Tibial artery (tissue), 4 donors: ENCODE results near the gene TIPRL.
"Not testable (repeated sequence)": the region's sequence is repeated elsewhere in the genome, so short reads cannot be mapped to it uniquely, and the experiment has no call there.

Experiments
- DNase-seq, 2 donors: peaks; one replicate each; pipeline ENCODE4 v3.0.0-alpha.2; 2019
- H3K27ac ChIP-seq, 2 donors: fragments of 200-600 bp; sonication (generic) in 1 of 2; 1 replicate in 1 of 2; 2 replicates in 1 of 2; pipeline ENCODE4 v1.5.1; 2018 to 2019; ENCODE audit warnings: mild to moderate bottlenecking in 1 of 2
- H3K27me3 ChIP-seq, 2 donors: fragments of 200-600 bp; sonication (generic) in 1 of 2; one replicate each; pipeline versions ENCODE4 v1.5.1 to v1.6.0; 2016 to 2019
- H3K36me3 ChIP-seq, 3 donors: fragments of 200-600 bp; sonication (generic) in 2 of 3; one replicate each; pipeline ENCODE4 v1.5.1; 2016 to 2019; ENCODE audit warnings: mild to moderate bottlenecking in 2 of 3
- H3K4me1 ChIP-seq, 4 donors: fragments of 200-600 bp; sonication (generic) in 2 of 4; 1 replicate in 3 of 4; 2 replicates in 1 of 4; pipeline ENCODE4 v1.5.1; 2016 to 2019
- H3K4me3 ChIP-seq, 2 donors: fragments of 200-600 bp; sonication (generic) in 1 of 2; 1 replicate in 1 of 2; 2 replicates in 1 of 2; pipeline ENCODE4 v1.5.1; 2018 to 2019; ENCODE audit warnings: mild to moderate bottlenecking in 2 of 2
- H3K9me3 ChIP-seq, 3 donors: fragments of 200-600 bp; sonication (generic) in 1 of 3; one replicate each; pipeline ENCODE4 v1.5.1; 2016 to 2019
- intact Hi-C: fragments of 100-400 bp; cut with DNase I; formaldehyde crosslinking; loops from one replicate; pipeline ENCODE4 v1.15.0; 2023; ENCODE audit warnings: low total_unique reads
- TF ChIP-seq, protein P1 (sequence below), 2 experiments: fragments of 200-600 bp in 1 of 2; fragments of 450-650 bp in 1 of 2; IDR thresholded peaks; one replicate each; pipeline ENCODE4 v1.5.1; 2017 to 2019; ENCODE audit warnings: antibody characterized with exemption in 2 of 2, mild to moderate bottlenecking in 1 of 2, moderate library complexity in 1 of 2

TIPRL gene

DNA sequence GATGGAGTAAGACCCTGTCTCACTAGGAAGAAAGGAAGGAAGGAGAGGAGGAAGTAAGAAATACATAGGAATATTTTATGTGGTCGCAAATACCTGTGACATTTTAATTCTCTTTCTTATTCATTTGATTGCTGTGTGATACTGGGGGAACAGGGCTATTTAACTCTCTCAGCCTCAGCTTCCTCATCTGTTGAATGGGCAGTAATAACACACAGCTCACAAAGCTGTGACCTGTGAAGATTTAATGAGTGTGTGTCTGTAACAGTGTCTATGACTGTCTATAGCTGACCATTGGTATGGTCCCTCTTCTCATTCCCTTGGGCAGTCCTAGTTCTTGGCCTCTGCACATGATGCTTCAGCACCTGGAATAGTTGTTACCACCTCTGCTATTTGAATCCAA lies 28.5 kb upstream of the TIPRL start:
- H3K4me1 ChIP-seq: peaks cover 0 to 8% (median 0%) of the 10 kb centered on the region in 4 donors
- H3K27me3 ChIP-seq: no peaks in the 10 kb centered on the region
- no peaks in the 10 kb centered on the region for H3K36me3 ChIP-seq
- intact Hi-C loops: no loop called here
- no peak overlapping the region for H3K27ac ChIP-seq
- H3K4me3 ChIP-seq: no peak overlapping the region
- TF ChIP-seq, protein P1, sequence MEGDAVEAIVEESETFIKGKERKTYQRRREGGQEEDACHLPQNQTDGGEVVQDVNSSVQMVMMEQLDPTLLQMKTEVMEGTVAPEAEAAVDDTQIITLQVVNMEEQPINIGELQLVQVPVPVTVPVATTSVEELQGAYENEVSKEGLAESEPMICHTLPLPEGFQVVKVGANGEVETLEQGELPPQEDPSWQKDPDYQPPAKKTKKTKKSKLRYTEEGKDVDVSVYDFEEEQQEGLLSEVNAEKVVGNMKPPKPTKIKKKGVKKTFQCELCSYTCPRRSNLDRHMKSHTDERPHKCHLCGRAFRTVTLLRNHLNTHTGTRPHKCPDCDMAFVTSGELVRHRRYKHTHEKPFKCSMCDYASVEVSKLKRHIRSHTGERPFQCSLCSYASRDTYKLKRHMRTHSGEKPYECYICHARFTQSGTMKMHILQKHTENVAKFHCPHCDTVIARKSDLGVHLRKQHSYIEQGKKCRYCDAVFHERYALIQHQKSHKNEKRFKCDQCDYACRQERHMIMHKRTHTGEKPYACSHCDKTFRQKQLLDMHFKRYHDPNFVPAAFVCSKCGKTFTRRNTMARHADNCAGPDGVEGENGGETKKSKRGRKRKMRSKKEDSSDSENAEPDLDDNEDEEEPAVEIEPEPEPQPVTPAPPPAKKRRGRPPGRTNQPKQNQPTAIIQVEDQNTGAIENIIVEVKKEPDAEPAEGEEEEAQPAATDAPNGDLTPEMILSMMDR (IDR thresholded peaks at IDR 0.05): no peak
- DNase-seq: no peak
- H3K9me3 ChIP-seq: no peaks in the 10 kb centered on the region

DNA sequence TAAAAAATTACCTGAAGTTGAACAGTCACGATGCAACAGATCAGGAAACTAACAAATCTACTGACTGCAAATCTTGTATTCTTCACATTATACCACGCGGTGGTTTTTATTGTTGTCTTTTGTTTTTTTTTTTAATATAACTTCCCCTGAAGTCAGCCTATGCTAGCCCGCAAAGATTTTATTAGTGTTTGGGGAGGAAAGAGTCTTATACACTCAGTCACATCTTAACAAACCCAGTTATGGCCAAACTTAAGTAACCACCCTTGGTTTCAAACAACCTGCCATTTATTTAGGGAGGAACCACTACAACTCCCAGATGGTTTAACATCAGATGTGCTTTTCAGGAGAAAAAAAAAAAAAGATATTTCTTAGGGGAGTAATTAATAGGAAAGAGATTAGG lies 26.8 kb upstream of the TIPRL start:
- H3K36me3 ChIP-seq: no peaks in the 10 kb centered on the region
- peaks cover 0 to 5% (median 0%) of the 10 kb centered on the region in 4 donors for H3K4me1 ChIP-seq
- no peak overlapping the region for H3K4me3 ChIP-seq
- intact Hi-C loops: no loop called here
- H3K27me3 ChIP-seq: no peaks in the 10 kb centered on the region
- H3K27ac ChIP-seq: no peak overlapping the region
- TF ChIP-seq, protein P1 (IDR thresholded peaks at IDR 0.05): no peak
- no peak for DNase-seq
- no peaks in the 10 kb centered on the region for H3K9me3 ChIP-seq

- H3K36me3 ChIP-seq, DNase-seq, H3K4me3 ChIP-seq, H3K9me3 ChIP-seq, H3K27me3 ChIP-seq, H3K4me1 ChIP-seq, intact Hi-C loops, H3K27ac ChIP-seq: not testable (repeated sequence)
These were observed 24.1 kb upstream of the TIPRL start for GRCh38 chr1:168154707-168155106.

DNA sequence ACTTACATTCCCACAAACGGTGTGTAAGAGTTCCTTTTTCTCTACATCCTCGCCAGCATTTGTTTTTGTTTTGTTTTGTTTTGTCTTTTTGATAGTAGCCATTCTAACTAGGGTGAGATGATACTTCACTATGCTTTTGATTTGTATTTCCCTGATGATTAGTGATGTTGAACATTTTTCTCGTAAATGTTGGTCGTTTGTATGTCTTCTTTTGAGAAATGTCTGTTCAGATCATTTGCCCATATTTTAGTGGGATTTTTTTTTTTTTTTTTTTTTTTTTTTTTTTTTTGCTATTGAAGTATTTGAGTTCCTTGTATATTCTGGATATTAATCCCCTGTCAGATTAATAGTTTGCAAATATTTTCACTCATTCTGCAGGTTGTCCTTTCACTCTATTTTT lies 22.9 kb upstream of the TIPRL start:
- DNase-seq: no peak
- Histone ChIP-seq H3K4me1 (no peaks in the 10 kb centered on the region), H3K4me3 (no peak overlapping the region), H3K27ac (no peak overlapping the region), H3K36me3 (no peaks in the 10 kb centered on the region), H3K9me3 (peaks cover 0 to 6% (median 4%) of the 10 kb centered on the region in 3 donors), H3K27me3 (no peaks in the 10 kb centered on the region)
- TF ChIP-seq, protein P1 (IDR thresholded peaks at IDR 0.05): no peak
- intact Hi-C loops: no loop called here

- Histone ChIP-seq H3K27ac (no peak overlapping the region), H3K4me1 (no peaks in the 10 kb centered on the region), H3K4me3 (no peak overlapping the region), H3K9me3 (peaks cover 0 to 6% (median 4%) of the 10 kb centered on the region in 3 donors), H3K36me3 (no peaks in the 10 kb centered on the region), H3K27me3 (no peaks in the 10 kb centered on the region)
- DNase-seq: no peak
- TF ChIP-seq, protein P1 (IDR thresholded peaks at IDR 0.05): no peak
- intact Hi-C loops: no loop called here
These were observed 21.1 kb upstream of the TIPRL start for GRCh38 chr1:168157638-168158037.

DNA sequence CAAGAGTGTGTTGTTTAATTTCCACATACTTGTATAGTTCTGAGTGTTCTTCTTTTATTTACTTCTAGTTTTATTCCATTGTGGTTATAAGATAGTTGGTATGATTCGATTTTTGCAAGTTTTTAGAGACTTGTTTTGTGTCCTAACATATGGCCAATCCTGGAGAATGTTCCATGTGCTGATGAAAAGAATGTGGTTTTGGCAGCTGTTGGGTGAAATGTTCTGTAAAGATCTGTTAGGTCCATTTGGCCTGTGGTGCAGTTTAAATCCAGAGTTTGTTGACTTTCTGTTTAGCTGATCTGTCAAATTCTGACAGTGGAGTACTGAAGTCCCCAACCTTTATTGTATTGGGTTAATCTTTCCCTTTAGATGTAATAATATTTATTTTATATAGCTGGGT lies 19.5 kb upstream of the TIPRL start:
- intact Hi-C loops: no loop called here
- no peak for DNase-seq
- Histone ChIP-seq H3K36me3 (no peaks in the 10 kb centered on the region), H3K27ac (no peak overlapping the region), H3K9me3 (peaks cover 0 to 6% (median 4%) of the 10 kb centered on the region in 3 donors), H3K4me1 (no peaks in the 10 kb centered on the region), H3K27me3 (no peaks in the 10 kb centered on the region), H3K4me3 (no peak overlapping the region)
- TF ChIP-seq, protein P1 (IDR thresholded peaks at IDR 0.05): no peak
